Testis (tissue), 2 donors: Measurements from ENCODE around the gene HERC5.

Experiments used
- CTCF ChIP-seq, 3 experiments: fragments of 450-650 bp in 2 of 3; fragments of 200-600 bp in 1 of 3; sonication (generic) in 1 of 3; IDR thresholded peaks; one replicate each; pipeline ENCODE4 v1.5.1; 2016 to 2019; ENCODE audit warnings: antibody characterized with exemption in 3 of 3, mild to moderate bottlenecking in 2 of 3, moderate library complexity in 1 of 3
- POLR2A ChIP-seq: fragments of 450-650 bp; IDR thresholded peaks from one replicate; pipeline ENCODE4 v1.6.1; 2017; ENCODE audit warnings: antibody characterized with exemption, mild to moderate bottlenecking, moderate library complexity

- TF ChIP-seq POLR2A (no peak), CTCF (IDR thresholded peaks at IDR 0.05) (no peak)
Measured at GRCh38 chr4:88478247-88478646, 21.3 kb downstream of the HERC5 start.
